Left lung (tissue), 14 donors: ENCODE measurements around the gene AICDA. TPM values are rescaled to one million over a fixed set of nuclear protein-coding genes. Genes with fewer than 3 reads are reported as not detected.
A peak's percentile ranks its signal among the peaks of the same experiment; 100 is the strongest.

ENCODE experiments used
- ATAC-seq: fragments of 200-7000 bp; cut with Tn5 transposase; one replicate; pipeline ENCODE4 v1.9.1; 2020; ENCODE audit warnings: moderate library complexity
- DNase-seq, 4 donors: peaks; one replicate each; pipeline ENCODE4 v3.0.0-alpha.2; 2013 to 2020
- H3K27ac ChIP-seq, 2 donors: fragments of 200-600 bp; sonication (generic) in 1 of 2; one replicate each; pipeline versions ENCODE4 v1.5.0 to v1.8.0; 2020 to 2021
- H3K27me3 ChIP-seq, 2 donors: fragments of 200-600 bp; sonication (generic) in 1 of 2; one replicate each; pipeline versions ENCODE4 v1.5.0 to v1.8.0; 2020 to 2021
- H3K36me3 ChIP-seq, 2 donors: fragments of 200-600 bp; sonication (generic) in 1 of 2; one replicate each; pipeline versions ENCODE4 v1.5.0 to v1.8.0; 2020 to 2021
- H3K4me1 ChIP-seq, 2 donors: fragments of 200-600 bp; one replicate each; pipeline ENCODE4 v1.8.0; 2021
- H3K4me3 ChIP-seq, 2 donors: fragments of 200-600 bp; sonication (generic) in 1 of 2; one replicate each; pipeline versions ENCODE4 v1.5.0 to v1.8.0; 2020 to 2021; ENCODE audit warnings: mild to moderate bottlenecking in 1 of 2
- H3K9me3 ChIP-seq, 2 donors: fragments of 200-600 bp; sonication (generic) in 1 of 2; one replicate each; pipeline versions ENCODE4 v1.5.0 to v1.8.0; 2020 to 2021
- intact Hi-C, 2 donors: fragments of 100-400 bp; cut with DNase I; formaldehyde crosslinking; loops; one replicate each; pipeline versions ENCODE4 v1.11.2 to v1.14.2; 2022
- long read RNA-seq, 12 donors: library from polyadenylated mRNA in 2 of 12; unstranded in 2 of 12; transcript quantifications; one replicate each; pipeline ENCODE4 v2.0.0 and lab custom pipeline, GENCODE V29; 2019 to 2026
- polyA plus RNA-seq, 6 donors: library from polyadenylated mRNA; unstranded; fragments of 120-200 nt; gene quantifications; one replicate each; pipeline ENCODE4 v1.2.1, GENCODE V29; 2013; ENCODE audit not compliant: insufficient read length in 6 of 6
- total RNA-seq, 2 donors: library from RNA; stranded (reverse); fragmentation: NEBNext Ultra II Directional; extraction: Animal tissue kit (Norgen Biotek cat#: 25700); gene quantifications; one replicate each; pipeline ENCODE4 v1.2.1, GENCODE V29; 2021
- TF ChIP-seq, protein P1 (sequence below), 2 donors: fragments of 200-600 bp; sonication (generic) in 1 of 2; IDR thresholded peaks; one replicate each; pipeline versions ENCODE4 v1.5.0 to v1.8.0; 2021; ENCODE audit warnings: antibody characterized with exemption in 2 of 2
- donor health status: DM: no; HTN: yes; CAD: no.
- donor health status: DM: no; HTN: no; CAD: no.

The AICDA gene
- total RNA-seq (under 1 TPM; 0.17 to 0.24 TPM), polyA plus RNA-seq (under 1 TPM in 3 of 6 donors, not detected in 3; 0.04 to 0.15 (median 0.04) TPM)
- long read RNA-seq, donor 1, result 0 reads
- long read RNA-seq, donor 2, result 0 reads
- long read RNA-seq, donor 3, result 0 reads
- long read RNA-seq, donor 4, result 0 reads
- long read RNA-seq, donor 5, result 0 reads
- long read RNA-seq, donor 6, result 0 reads
- long read RNA-seq, donor 7, result 0 reads
- long read RNA-seq, donor 8, result 0 reads
- long read RNA-seq, donor 9, result 0 reads
- long read RNA-seq, donor 10, partial matches to known transcripts, result 0 of 1 reads
- long read RNA-seq, donor 10, other reads (novel, unspliced or antisense), result 1 of 1 reads
- long read RNA-seq, donor 11, result 0 reads
- long read RNA-seq, donor 12, result 0 reads

DNA sequence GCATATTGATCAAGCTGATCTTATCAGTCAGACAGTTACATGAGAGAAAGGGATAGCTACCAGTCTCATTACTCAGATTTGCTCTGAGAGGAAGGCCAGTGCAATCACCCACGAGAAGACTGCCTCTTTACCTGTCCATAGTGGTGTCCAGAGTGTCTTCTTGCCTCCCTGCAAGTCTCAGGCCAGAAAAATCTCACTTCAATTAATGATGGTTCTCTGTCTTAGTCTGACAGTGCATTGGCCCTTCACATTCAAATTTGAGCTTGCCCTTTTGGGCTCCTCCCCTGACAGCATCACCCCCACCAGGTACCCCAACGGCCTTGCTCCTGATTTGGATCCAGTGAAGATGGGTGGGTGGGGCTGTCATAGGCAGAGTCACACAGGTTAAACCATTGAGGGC lies at the start of gene AICDA:
Gene AICDA, minus strand, starts transcription at position 231 of the 400 bp plus-strand sequence. Its CDS starts 92 bp downstream, at position 139.
- Histone ChIP-seq H3K36me3 (no peaks in the 10 kb centered on the region), H3K9me3 (no peaks in the 10 kb centered on the region), H3K4me3 (no peak within 1 kb of the TSS), H3K27ac (no peak within 1 kb of the TSS), H3K4me1 (peaks cover 0 to 9% of the 10 kb centered on the region in 2 donors), H3K27me3 (no peaks in the 10 kb centered on the region)
- DNase-seq (no peak), ATAC-seq (no peak)
- intact Hi-C loops, result no loop called here
- TF ChIP-seq, protein P1, sequence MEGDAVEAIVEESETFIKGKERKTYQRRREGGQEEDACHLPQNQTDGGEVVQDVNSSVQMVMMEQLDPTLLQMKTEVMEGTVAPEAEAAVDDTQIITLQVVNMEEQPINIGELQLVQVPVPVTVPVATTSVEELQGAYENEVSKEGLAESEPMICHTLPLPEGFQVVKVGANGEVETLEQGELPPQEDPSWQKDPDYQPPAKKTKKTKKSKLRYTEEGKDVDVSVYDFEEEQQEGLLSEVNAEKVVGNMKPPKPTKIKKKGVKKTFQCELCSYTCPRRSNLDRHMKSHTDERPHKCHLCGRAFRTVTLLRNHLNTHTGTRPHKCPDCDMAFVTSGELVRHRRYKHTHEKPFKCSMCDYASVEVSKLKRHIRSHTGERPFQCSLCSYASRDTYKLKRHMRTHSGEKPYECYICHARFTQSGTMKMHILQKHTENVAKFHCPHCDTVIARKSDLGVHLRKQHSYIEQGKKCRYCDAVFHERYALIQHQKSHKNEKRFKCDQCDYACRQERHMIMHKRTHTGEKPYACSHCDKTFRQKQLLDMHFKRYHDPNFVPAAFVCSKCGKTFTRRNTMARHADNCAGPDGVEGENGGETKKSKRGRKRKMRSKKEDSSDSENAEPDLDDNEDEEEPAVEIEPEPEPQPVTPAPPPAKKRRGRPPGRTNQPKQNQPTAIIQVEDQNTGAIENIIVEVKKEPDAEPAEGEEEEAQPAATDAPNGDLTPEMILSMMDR (IDR thresholded peaks at IDR 0.05), result no peak

- H3K27me3 ChIP-seq, result no peaks in the 10 kb centered on the region
- H3K4me1 ChIP-seq, result no peaks in the 10 kb centered on the region
- TF ChIP-seq, protein P1 (IDR thresholded peaks at IDR 0.05), result no peak
- H3K27ac ChIP-seq, result no peak overlapping the region
- no peaks in the 10 kb centered on the region for H3K9me3 ChIP-seq
- H3K4me3 ChIP-seq, result no peak overlapping the region
- DNase-seq, result no peak
- ATAC-seq, result no peak
- intact Hi-C loops, result no loop called here
- no peaks in the 10 kb centered on the region for H3K36me3 ChIP-seq
Measured at GRCh38 chr12:8661751-8662150, 49.1 kb upstream of the AICDA start.

DNA sequence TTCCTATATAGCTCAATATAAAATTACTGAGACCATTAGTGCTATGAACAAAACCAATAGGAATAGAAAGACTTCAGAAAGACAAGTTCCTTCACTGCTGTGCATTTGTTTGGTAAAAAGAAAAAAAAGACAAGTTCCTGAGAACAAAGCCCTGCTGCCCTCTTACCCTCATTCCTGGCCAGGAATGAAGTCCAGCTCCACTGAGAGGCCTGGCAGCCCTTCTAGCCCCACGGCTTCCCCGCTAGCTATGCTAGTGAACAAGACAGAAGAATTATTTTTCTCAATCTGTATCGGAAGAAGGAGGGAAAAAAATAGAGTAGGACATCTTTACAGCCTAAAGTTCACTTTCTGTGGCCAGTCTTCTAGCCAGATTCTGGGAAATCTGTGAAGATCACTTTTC lies 48.4 kb upstream of the AICDA start:
- Histone ChIP-seq H3K9me3 (no peaks in the 10 kb centered on the region), H3K4me3 (no peak overlapping the region), H3K27ac (no peak overlapping the region), H3K27me3 (no peaks in the 10 kb centered on the region), H3K36me3 (no peaks in the 10 kb centered on the region), H3K4me1 (no peaks in the 10 kb centered on the region)
- DNase-seq (no peak), ATAC-seq (no peak)
- TF ChIP-seq, protein P1 (IDR thresholded peaks at IDR 0.05), result no peak
- intact Hi-C loops, result no loop called here

- Histone ChIP-seq H3K4me3 (no peak overlapping the region), H3K36me3 (no peaks in the 10 kb centered on the region), H3K27me3 (no peaks in the 10 kb centered on the region), H3K4me1 (no peaks in the 10 kb centered on the region), H3K9me3 (no peaks in the 10 kb centered on the region), H3K27ac (no peak overlapping the region)
- DNase-seq (no peak), ATAC-seq (peak; percentile 62)
- intact Hi-C loops, result no loop called here
- TF ChIP-seq, protein P1 (IDR thresholded peaks at IDR 0.05), result no peak
Measured at GRCh38 chr12:8658346-8658745, 45.7 kb upstream of the AICDA start.

GRCh38 chr12:8655421-8655820 lies 42.8 kb upstream of the AICDA start:
- no peak for DNase-seq
- no peak for ATAC-seq
- intact Hi-C loops, result no loop called here
- Histone ChIP-seq H3K27ac (no peak overlapping the region), H3K9me3 (no peaks in the 10 kb centered on the region), H3K4me1 (no peaks in the 10 kb centered on the region), H3K4me3 (no peak overlapping the region), H3K27me3 (peaks cover 0 to 4% of the 10 kb centered on the region in 2 donors), H3K36me3 (no peaks in the 10 kb centered on the region)
- TF ChIP-seq, protein P1 (IDR thresholded peaks at IDR 0.05), result no peak
